ENCODE measurements around the gene LYRM4.

LYRM4 gene

GRCh38 chr6:5082487-5083306 is 178.1 kb downstream of the LYRM4 start:
- Histone ChIP-seq H3K14ac (ENCODE audit: low read length in 2 of 2) (no peak overlapping the region), H2AFZ (ENCODE audit: low read depth, low read length) (no peak overlapping the region), H3K27ac (ENCODE audit: low read length, poor library complexity, severe bottlenecking) (no peak overlapping the region), H2BK15ac (ENCODE audit: low read depth, poor library complexity, severe bottlenecking) (no peak overlapping the region), H3K27me3 (ENCODE audit: control insufficient read depth in 1 of 2, insufficient read depth in 1 of 2, low read length in 2 of 2) (peaks cover 3 to 15% of the 10 kb centered on the region in 2 experiments), H3K9me3 (ENCODE audit: control insufficient read depth, low read length) (no peaks in the 10 kb centered on the region), H2BK5ac (ENCODE audit: low read depth, low read length, poor library complexity, severe bottlenecking) (no peak overlapping the region), H3K4me2 (ENCODE audit: low read length, poor library complexity, severe bottlenecking) (no peak overlapping the region), H3K23ac (ENCODE audit: low read length in 2 of 2) (no peak overlapping the region), H3K4me3 (ENCODE audit: insufficient read depth in 1 of 2, low read depth in 1 of 2, low read length in 2 of 2) (peak overlapping the region in 1 of 2 experiments; percentile 40), H2BK12ac (ENCODE audit: low read length in 2 of 2) (peak overlapping the region in 1 of 2 experiments; percentile 47), H3K4ac (ENCODE audit: low read depth in 1 of 2, low read length in 2 of 2) (no peak overlapping the region), H2BK120ac (ENCODE audit: low read depth, low read length) (no peak overlapping the region), H4K91ac (ENCODE audit: low read length) (no peak overlapping the region), H4K8ac (ENCODE audit: low read length) (no peak overlapping the region), H3K18ac (ENCODE audit: low read depth in 1 of 2, low read length in 2 of 2) (no peak overlapping the region), H3K9ac (ENCODE audit: low read length) (peak overlapping the region; percentile 46), H3K36me3 (ENCODE audit: control insufficient read depth in 1 of 2, insufficient read depth in 2 of 2, low read depth in 1 of 2, low read length in 2 of 2) (no peaks in the 10 kb centered on the region), H3K4me1 (ENCODE audit: control insufficient read depth, insufficient read depth, low read depth, low read length) (peaks cover 30% of the 10 kb centered on the region), H3K79me1 (replicated peaks; ENCODE audit: low read length, poor library complexity, severe bottlenecking) (peaks cover 1% of the 10 kb centered on the region), H2AK5ac (ENCODE audit: low read length, severe bottlenecking) (no peak overlapping the region)
- 45% methylated on average over 10 of the region's 12 CpGs for WGBS
- DNase-seq, result peak; percentile 81

GRCh38 chr6:5081955-5082354 is 178.8 kb downstream of the LYRM4 start:
- H2BK5ac ChIP-seq (ENCODE audit: low read depth, low read length, poor library complexity, severe bottlenecking), result no peak overlapping the region
- peak overlapping the region in 1 of 2 experiments; percentile 47 for H3K4ac ChIP-seq (ENCODE audit: low read depth in 1 of 2, low read length in 2 of 2)
- WGBS, result 75% methylated on average over 3 of the region's 4 CpGs
- H3K4me1 ChIP-seq (ENCODE audit: control insufficient read depth, insufficient read depth, low read depth, low read length), result peaks cover 27% of the 10 kb centered on the region
- no peak overlapping the region for H2AK5ac ChIP-seq (ENCODE audit: low read length, severe bottlenecking)
- no peak overlapping the region for H2BK15ac ChIP-seq (ENCODE audit: low read depth, poor library complexity, severe bottlenecking)
- H3K27me3 ChIP-seq (ENCODE audit: control insufficient read depth in 1 of 2, insufficient read depth in 1 of 2, low read length in 2 of 2), result peaks cover 3 to 9% of the 10 kb centered on the region in 2 experiments
- peaks cover 1% of the 10 kb centered on the region for H3K79me1 ChIP-seq (replicated peaks; ENCODE audit: low read length, poor library complexity, severe bottlenecking)
- H2BK12ac ChIP-seq (ENCODE audit: low read length in 2 of 2), result no peak overlapping the region
- no peak overlapping the region for H3K27ac ChIP-seq (ENCODE audit: low read length, poor library complexity, severe bottlenecking)
- no peak for DNase-seq
- H3K4me2 ChIP-seq (ENCODE audit: low read length, poor library complexity, severe bottlenecking), result no peak overlapping the region
- H3K23ac ChIP-seq (ENCODE audit: low read length in 2 of 2), result no peak overlapping the region
- H3K4me3 ChIP-seq (ENCODE audit: insufficient read depth in 1 of 2, low read depth in 1 of 2, low read length in 2 of 2), result peak overlapping the region in 1 of 2 experiments; percentile 40
- H3K36me3 ChIP-seq (ENCODE audit: control insufficient read depth in 1 of 2, insufficient read depth in 2 of 2, low read depth in 1 of 2, low read length in 2 of 2), result no peaks in the 10 kb centered on the region
- H3K9me3 ChIP-seq (ENCODE audit: control insufficient read depth, low read length), result no peaks in the 10 kb centered on the region
- H2BK120ac ChIP-seq (ENCODE audit: low read depth, low read length), result no peak overlapping the region
- no peak overlapping the region for H4K8ac ChIP-seq (ENCODE audit: low read length)
- peak overlapping the region in 1 of 2 experiments; percentile 65 for H3K18ac ChIP-seq (ENCODE audit: low read depth in 1 of 2, low read length in 2 of 2)
- H3K9ac ChIP-seq (ENCODE audit: low read length), result peak overlapping the region; percentile 46
- no peak overlapping the region for H3K14ac ChIP-seq (ENCODE audit: low read length in 2 of 2)
- no peak overlapping the region for H2AFZ ChIP-seq (ENCODE audit: low read depth, low read length)
- no peak overlapping the region for H4K91ac ChIP-seq (ENCODE audit: low read length)

- Histone ChIP-seq H3K79me1 (replicated peaks; ENCODE audit: low read length, poor library complexity, severe bottlenecking) (no peaks in the 10 kb centered on the region), H3K4me3 (ENCODE audit: insufficient read depth in 1 of 2, low read depth in 1 of 2, low read length in 2 of 2) (no peak overlapping the region), H2AK5ac (ENCODE audit: low read length, severe bottlenecking) (peak overlapping the region; percentile 35), H2BK15ac (ENCODE audit: low read depth, poor library complexity, severe bottlenecking) (peak overlapping the region; percentile 54), H3K27me3 (ENCODE audit: control insufficient read depth in 1 of 2, insufficient read depth in 1 of 2, low read length in 2 of 2) (peaks cover 0 to 1% of the 10 kb centered on the region in 2 experiments), H2AFZ (ENCODE audit: low read depth, low read length) (no peak overlapping the region), H4K91ac (ENCODE audit: low read length) (no peak overlapping the region), H3K36me3 (ENCODE audit: control insufficient read depth in 1 of 2, insufficient read depth in 2 of 2, low read depth in 1 of 2, low read length in 2 of 2) (no peaks in the 10 kb centered on the region), H2BK12ac (ENCODE audit: low read length in 2 of 2) (peak overlapping the region in 1 of 2 experiments; percentile 75), H3K4me1 (ENCODE audit: control insufficient read depth, insufficient read depth, low read depth, low read length) (peaks cover 24% of the 10 kb centered on the region), H3K9ac (ENCODE audit: low read length) (no peak overlapping the region), H3K23ac (ENCODE audit: low read length in 2 of 2) (no peak overlapping the region), H3K4me2 (ENCODE audit: low read length, poor library complexity, severe bottlenecking) (no peak overlapping the region), H2BK120ac (ENCODE audit: low read depth, low read length) (no peak overlapping the region), H3K4ac (ENCODE audit: low read depth in 1 of 2, low read length in 2 of 2) (peak overlapping the region in 1 of 2 experiments; percentile 35), H3K9me3 (ENCODE audit: control insufficient read depth, low read length) (no peaks in the 10 kb centered on the region), H3K14ac (ENCODE audit: low read length in 2 of 2) (no peak overlapping the region), H3K18ac (ENCODE audit: low read depth in 1 of 2, low read length in 2 of 2) (peak overlapping the region in 1 of 2 experiments; percentile 63), H4K8ac (ENCODE audit: low read length) (no peak overlapping the region), H2BK5ac (ENCODE audit: low read depth, low read length, poor library complexity, severe bottlenecking) (no peak overlapping the region), H3K27ac (ENCODE audit: low read length, poor library complexity, severe bottlenecking) (no peak overlapping the region)
- WGBS, result 100% methylated on average over 3 of the region's 3 CpGs
- DNase-seq, result no peak
These were observed 179.6 kb downstream of the LYRM4 start for GRCh38 chr6:5081182-5081581.

- Histone ChIP-seq H2BK15ac (ENCODE audit: low read depth, poor library complexity, severe bottlenecking) (no peak overlapping the region), H2AK5ac (ENCODE audit: low read length, severe bottlenecking) (no peak overlapping the region), H3K36me3 (ENCODE audit: control insufficient read depth in 1 of 2, insufficient read depth in 2 of 2, low read depth in 1 of 2, low read length in 2 of 2) (no peaks in the 10 kb centered on the region), H3K14ac (ENCODE audit: low read length in 2 of 2) (no peak overlapping the region), H4K8ac (ENCODE audit: low read length) (no peak overlapping the region), H3K4ac (ENCODE audit: low read depth in 1 of 2, low read length in 2 of 2) (no peak overlapping the region), H4K91ac (ENCODE audit: low read length) (no peak overlapping the region), H3K27me3 (ENCODE audit: control insufficient read depth in 1 of 2, insufficient read depth in 1 of 2, low read length in 2 of 2) (no peaks in the 10 kb centered on the region), H3K4me1 (ENCODE audit: control insufficient read depth, insufficient read depth, low read depth, low read length) (peaks cover 18% of the 10 kb centered on the region), H3K23ac (ENCODE audit: low read length in 2 of 2) (no peak overlapping the region), H2BK5ac (ENCODE audit: low read depth, low read length, poor library complexity, severe bottlenecking) (no peak overlapping the region), H2BK120ac (ENCODE audit: low read depth, low read length) (no peak overlapping the region), H3K27ac (ENCODE audit: low read length, poor library complexity, severe bottlenecking) (no peak overlapping the region), H3K9ac (ENCODE audit: low read length) (no peak overlapping the region), H3K79me1 (replicated peaks; ENCODE audit: low read length, poor library complexity, severe bottlenecking) (no peaks in the 10 kb centered on the region), H3K4me2 (ENCODE audit: low read length, poor library complexity, severe bottlenecking) (no peak overlapping the region), H2BK12ac (ENCODE audit: low read length in 2 of 2) (no peak overlapping the region), H3K9me3 (ENCODE audit: control insufficient read depth, low read length) (no peaks in the 10 kb centered on the region), H2AFZ (ENCODE audit: low read depth, low read length) (no peak overlapping the region), H3K18ac (ENCODE audit: low read depth in 1 of 2, low read length in 2 of 2) (no peak overlapping the region), H3K4me3 (ENCODE audit: insufficient read depth in 1 of 2, low read depth in 1 of 2, low read length in 2 of 2) (no peak overlapping the region)
- DNase-seq, result no peak
- 75% methylated on average over 3 of the region's 3 CpGs for WGBS
These were observed 180.2 kb downstream of the LYRM4 start for GRCh38 chr6:5080574-5080973.

Measured in mesenchymal stem cell (in vitro differentiated cells and primary cell).